ENCODE data around the gene ITGAV.

The ITGAV gene

DNA sequence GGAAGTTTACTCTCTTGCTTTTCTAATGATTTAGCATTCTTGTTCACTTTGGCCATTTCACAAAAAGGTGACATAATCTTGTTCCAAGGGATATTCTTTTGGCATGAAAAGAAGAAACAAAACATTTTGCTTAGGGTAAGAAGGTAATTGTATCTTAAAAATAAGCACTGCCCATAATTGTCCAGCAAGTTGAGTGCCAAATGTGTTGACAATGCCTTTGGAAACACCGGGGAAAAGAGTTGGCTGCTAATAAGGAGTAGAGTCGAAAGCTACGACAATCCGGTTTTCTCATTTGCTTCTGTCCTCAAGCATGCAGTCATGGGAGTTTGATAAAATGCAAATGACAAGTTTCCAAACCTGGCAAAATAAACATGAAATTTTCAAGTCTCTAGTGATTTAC is 27.3 kb downstream of the ITGAV start:
- Histone ChIP-seq H3K4me3 (ENCODE audit: low read depth in 1 of 2, low read length in 2 of 2) (no peak overlapping the region), H3K27me3 (ENCODE audit: control insufficient read depth in 1 of 2, insufficient read depth in 2 of 2, low read length in 2 of 2) (no peaks in the 10 kb centered on the region), H3K9me3 (ENCODE audit: low read length) (no peaks in the 10 kb centered on the region), H3K9ac (ENCODE audit: low read length) (no peak overlapping the region), H3K36me3 (ENCODE audit: insufficient read depth, low read length) (no peaks in the 10 kb centered on the region), H3K4me1 (ENCODE audit: insufficient read depth, low read length) (peaks cover 15% of the 10 kb centered on the region), H3K27ac (ENCODE audit: low read depth, low read length) (no peak overlapping the region)

DNA sequence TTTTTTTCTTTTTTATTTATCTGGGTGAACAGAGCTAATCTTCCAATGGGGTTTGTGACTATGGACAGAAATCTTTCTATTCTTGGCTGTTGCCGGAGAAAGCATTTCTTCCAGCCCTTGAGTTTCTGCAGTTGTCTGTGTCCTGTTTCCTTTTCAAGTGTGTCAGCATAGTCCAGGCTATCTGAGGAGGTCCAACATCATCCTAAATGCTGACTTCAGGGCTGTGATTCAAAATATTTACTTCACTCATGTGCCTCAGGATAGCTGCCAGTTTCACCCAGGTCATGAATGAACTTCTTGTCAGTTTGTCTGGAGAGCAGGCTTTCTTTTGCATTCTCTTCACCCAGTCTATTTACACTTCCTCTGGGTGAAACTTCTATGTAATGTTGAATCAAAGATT is 27.9 kb downstream of the ITGAV start:
- Histone ChIP-seq H3K9me3 (ENCODE audit: low read length) (no peaks in the 10 kb centered on the region), H3K27ac (ENCODE audit: low read depth, low read length) (no peak overlapping the region), H3K36me3 (ENCODE audit: insufficient read depth, low read length) (no peaks in the 10 kb centered on the region), H3K4me1 (ENCODE audit: insufficient read depth, low read length) (peaks cover 11% of the 10 kb centered on the region), H3K4me3 (ENCODE audit: low read depth in 1 of 2, low read length in 2 of 2) (no peak overlapping the region), H3K27me3 (ENCODE audit: control insufficient read depth in 1 of 2, insufficient read depth in 2 of 2, low read length in 2 of 2) (no peaks in the 10 kb centered on the region), H3K9ac (ENCODE audit: low read length) (no peak overlapping the region)

DNA sequence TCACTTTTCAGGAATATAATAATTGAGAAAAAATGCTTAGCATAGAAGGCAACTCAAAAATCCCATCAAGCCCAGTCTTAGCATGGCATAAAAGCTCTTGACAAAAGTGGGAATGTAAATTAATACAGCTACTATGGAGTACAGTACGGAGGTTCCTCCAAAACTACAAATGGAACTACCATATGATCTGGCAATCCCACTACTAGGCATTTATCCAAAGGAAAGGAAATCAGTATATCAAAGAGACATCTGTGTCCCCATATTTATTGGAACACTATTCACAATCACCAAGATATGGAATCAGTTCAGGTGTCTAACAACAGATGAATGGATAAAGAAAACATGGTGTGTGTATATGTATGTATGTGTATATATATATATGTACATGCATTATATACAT is 28.8 kb downstream of the ITGAV start:
- Histone ChIP-seq H3K27me3 (ENCODE audit: control insufficient read depth in 1 of 2, insufficient read depth in 2 of 2, low read length in 2 of 2) (no peaks in the 10 kb centered on the region), H3K27ac (ENCODE audit: low read depth, low read length) (no peak overlapping the region), H3K36me3 (ENCODE audit: insufficient read depth, low read length) (no peaks in the 10 kb centered on the region), H3K9me3 (ENCODE audit: low read length) (no peaks in the 10 kb centered on the region), H3K4me3 (ENCODE audit: low read depth in 1 of 2, low read length in 2 of 2) (no peak overlapping the region), H3K9ac (ENCODE audit: low read length) (no peak overlapping the region), H3K4me1 (ENCODE audit: insufficient read depth, low read length) (peaks cover 11% of the 10 kb centered on the region)

DNA sequence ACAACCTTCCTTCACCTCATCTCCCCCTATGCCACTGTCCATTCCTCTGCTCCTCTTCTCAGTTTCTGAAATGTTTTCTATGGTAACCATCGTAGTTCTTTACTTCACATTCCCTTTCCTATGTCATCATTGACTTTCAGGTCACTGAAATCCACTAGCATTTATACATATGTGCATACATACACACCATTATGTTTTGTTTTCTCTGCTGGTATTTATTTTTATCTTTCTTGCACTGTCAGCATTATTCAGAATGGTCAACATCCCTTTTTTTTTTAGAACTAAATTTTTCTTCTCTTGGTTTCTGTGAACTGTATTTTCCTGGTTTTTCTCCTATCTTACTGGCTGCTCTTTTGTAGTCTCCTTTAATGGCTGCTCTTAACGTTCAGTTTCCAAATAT is 33.2 kb downstream of the ITGAV start:
- no peak overlapping the region for H3K27ac ChIP-seq (ENCODE audit: low read depth, low read length)
- peaks cover 1% of the 10 kb centered on the region for H3K4me1 ChIP-seq (ENCODE audit: insufficient read depth, low read length)
- H3K9me3 ChIP-seq (ENCODE audit: low read length): no peaks in the 10 kb centered on the region
- H3K36me3 ChIP-seq (ENCODE audit: insufficient read depth, low read length): peaks cover 6% of the 10 kb centered on the region
- H3K4me3 ChIP-seq (ENCODE audit: low read depth in 1 of 2, low read length in 2 of 2): no peak overlapping the region
- H3K9ac ChIP-seq (ENCODE audit: low read length): no peak overlapping the region
- H3K27me3 ChIP-seq (ENCODE audit: control insufficient read depth in 1 of 2, insufficient read depth in 2 of 2, low read length in 2 of 2): no peaks in the 10 kb centered on the region

DNA sequence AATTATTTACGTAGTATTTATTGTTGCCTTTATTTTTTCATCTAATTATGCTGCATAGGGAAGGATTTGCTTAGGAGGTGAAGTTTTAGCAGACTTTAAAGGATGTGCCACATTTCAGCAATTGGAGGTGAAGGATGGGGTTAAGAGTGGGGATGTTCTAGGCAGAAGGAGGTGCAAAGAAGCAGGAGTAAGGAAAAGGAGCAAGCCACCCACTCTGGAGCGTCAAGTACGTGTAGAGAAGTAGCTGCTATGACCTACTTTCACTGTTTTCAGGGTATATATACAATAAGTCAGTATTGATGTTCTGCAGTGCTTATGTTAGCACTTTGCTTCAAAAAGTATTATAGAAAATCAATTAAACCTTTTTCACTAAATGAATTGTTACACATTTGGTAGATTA is 34.4 kb downstream of the ITGAV start:
- Histone ChIP-seq H3K9me3 (ENCODE audit: low read length) (no peaks in the 10 kb centered on the region), H3K9ac (ENCODE audit: low read length) (no peak overlapping the region), H3K27me3 (ENCODE audit: control insufficient read depth in 1 of 2, insufficient read depth in 2 of 2, low read length in 2 of 2) (no peaks in the 10 kb centered on the region), H3K27ac (ENCODE audit: low read depth, low read length) (no peak overlapping the region), H3K4me3 (ENCODE audit: low read depth in 1 of 2, low read length in 2 of 2) (no peak overlapping the region), H3K36me3 (ENCODE audit: insufficient read depth, low read length) (peaks cover 6% of the 10 kb centered on the region), H3K4me1 (ENCODE audit: insufficient read depth, low read length) (no peaks in the 10 kb centered on the region)

DNA sequence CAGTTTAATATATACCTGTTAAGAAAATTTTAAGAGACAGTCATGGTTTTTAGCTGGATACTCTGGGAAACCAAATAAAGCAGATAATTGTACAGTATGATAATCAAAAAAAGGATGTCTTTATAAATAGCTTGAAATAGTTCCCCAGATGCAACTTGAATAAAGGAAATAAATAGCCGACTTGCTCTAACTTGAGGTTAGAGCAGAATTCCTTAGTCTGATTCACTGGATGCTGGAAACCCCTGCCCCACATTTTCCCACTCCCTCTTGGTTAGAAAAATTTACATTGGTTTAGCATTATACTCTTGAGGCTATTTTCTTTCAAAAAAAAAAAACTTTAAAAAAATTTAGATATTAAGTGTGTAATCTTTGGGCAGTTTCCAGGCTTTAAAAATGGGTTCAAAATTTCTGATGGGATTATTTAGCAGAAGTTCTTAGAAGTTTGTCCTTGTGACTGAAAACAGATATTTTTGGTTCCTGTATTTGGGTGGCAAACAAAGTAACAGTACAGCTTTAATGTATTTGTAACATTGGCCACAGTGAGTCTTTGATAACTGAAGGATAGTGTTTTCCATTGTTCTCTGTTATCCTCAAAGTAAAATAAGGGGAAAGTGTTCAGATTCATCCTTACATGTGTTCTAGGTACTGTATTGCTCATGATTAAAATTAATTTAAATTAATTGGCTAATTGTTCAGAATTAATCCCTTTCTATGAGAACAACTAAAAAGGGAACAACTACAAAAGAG is 39.6 kb downstream of the ITGAV start:
- no peaks in the 10 kb centered on the region for H3K4me1 ChIP-seq (ENCODE audit: insufficient read depth, low read length)
- no peak overlapping the region for H3K4me3 ChIP-seq (ENCODE audit: low read depth in 1 of 2, low read length in 2 of 2)
- H3K9me3 ChIP-seq (ENCODE audit: low read length): no peaks in the 10 kb centered on the region
- H3K27ac ChIP-seq (ENCODE audit: low read depth, low read length): no peak overlapping the region
- H3K27me3 ChIP-seq (ENCODE audit: control insufficient read depth in 1 of 2, insufficient read depth in 2 of 2, low read length in 2 of 2): no peaks in the 10 kb centered on the region
- H3K9ac ChIP-seq (ENCODE audit: low read length): no peak overlapping the region
- H3K36me3 ChIP-seq (ENCODE audit: insufficient read depth, low read length): no peaks in the 10 kb centered on the region

DNA sequence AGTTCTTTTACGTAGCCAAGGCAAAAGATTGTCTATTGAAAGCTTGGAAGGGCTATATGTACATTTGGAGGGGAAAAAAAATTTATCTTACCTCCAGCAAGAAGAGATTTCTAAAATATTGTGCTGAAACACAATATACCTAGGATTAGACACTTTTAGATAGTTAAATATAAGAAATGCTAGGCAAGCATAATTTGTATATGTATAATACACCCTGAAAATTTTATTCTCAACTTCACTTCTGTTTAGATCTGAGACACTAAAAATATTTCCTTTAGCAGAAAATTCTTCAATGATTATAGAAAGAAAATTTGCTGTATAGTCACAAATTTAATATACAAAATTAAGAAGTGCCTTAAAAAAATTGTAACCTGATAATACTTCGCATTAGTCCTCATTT is 42.6 kb downstream of the ITGAV start:
- Histone ChIP-seq H3K36me3 (ENCODE audit: insufficient read depth, low read length) (no peaks in the 10 kb centered on the region), H3K9me3 (ENCODE audit: low read length) (no peaks in the 10 kb centered on the region), H3K4me1 (ENCODE audit: insufficient read depth, low read length) (no peaks in the 10 kb centered on the region), H3K27me3 (ENCODE audit: control insufficient read depth in 1 of 2, insufficient read depth in 2 of 2, low read length in 2 of 2) (no peaks in the 10 kb centered on the region), H3K27ac (ENCODE audit: low read depth, low read length) (no peak overlapping the region), H3K4me3 (ENCODE audit: low read depth in 1 of 2, low read length in 2 of 2) (no peak overlapping the region), H3K9ac (ENCODE audit: low read length) (no peak overlapping the region)

DNA sequence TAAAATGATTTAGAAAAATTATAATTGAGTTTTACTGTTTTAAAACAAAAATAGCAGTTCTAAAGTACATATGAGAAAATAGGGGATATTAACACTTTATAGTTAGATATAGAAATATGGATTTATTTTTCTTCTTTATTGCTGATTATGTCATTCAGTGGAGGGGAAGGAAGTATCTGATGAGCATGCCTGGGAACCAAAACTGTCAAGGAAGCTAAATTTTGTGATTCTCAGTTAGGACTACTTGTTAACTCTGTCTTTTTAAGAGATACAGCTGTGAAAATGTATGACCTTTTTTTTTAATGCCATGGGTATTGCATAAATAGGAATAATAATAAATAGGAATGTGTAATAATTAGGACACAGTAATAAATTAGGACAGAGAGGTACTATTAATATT is 44.8 kb downstream of the ITGAV start:
- no peak overlapping the region for H3K9ac ChIP-seq (ENCODE audit: low read length)
- no peaks in the 10 kb centered on the region for H3K4me1 ChIP-seq (ENCODE audit: insufficient read depth, low read length)
- H3K4me3 ChIP-seq (ENCODE audit: low read depth in 1 of 2, low read length in 2 of 2): no peak overlapping the region
- no peaks in the 10 kb centered on the region for H3K27me3 ChIP-seq (ENCODE audit: control insufficient read depth in 1 of 2, insufficient read depth in 2 of 2, low read length in 2 of 2)
- no peaks in the 10 kb centered on the region for H3K9me3 ChIP-seq (ENCODE audit: low read length)
- H3K36me3 ChIP-seq (ENCODE audit: insufficient read depth, low read length): no peaks in the 10 kb centered on the region
- no peak overlapping the region for H3K27ac ChIP-seq (ENCODE audit: low read depth, low read length)

DNA sequence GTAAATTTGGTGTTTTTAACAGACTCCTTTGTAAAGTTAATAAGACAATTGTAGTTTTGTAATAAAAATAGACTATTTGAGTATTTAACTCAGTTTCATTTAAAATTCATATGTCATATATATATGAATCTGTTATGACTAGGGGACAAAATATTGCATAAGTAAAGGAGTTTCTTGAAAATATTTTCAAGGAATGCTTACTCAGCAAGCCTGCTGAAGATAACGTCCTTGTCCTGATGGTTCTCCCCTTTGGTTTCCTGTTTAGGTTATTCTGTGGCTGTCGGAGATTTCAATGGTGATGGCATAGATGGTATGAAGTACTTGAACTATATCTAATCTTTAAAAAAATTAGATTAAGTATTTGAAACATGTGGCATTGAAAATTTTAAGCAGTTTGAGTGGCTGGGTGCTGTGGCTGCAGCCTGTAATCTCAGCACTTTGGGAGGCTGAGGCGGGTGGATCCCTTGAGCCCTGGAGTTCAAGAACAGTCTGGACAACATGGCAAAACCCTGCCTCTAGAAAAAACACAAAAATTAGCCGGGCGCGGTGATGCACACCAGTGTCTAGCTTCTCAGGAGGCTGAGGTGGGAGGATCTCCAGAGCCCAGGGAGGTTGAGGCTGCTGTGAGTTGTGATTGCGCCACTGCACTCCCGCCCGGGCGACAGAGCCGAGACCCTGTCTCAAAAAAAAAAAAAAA is 47.1 kb downstream of the ITGAV start:
- H3K4me3 ChIP-seq (ENCODE audit: low read depth in 1 of 2, low read length in 2 of 2): no peak overlapping the region
- no peak overlapping the region for H3K9ac ChIP-seq (ENCODE audit: low read length)
- H3K27me3 ChIP-seq (ENCODE audit: control insufficient read depth in 1 of 2, insufficient read depth in 2 of 2, low read length in 2 of 2): no peaks in the 10 kb centered on the region
- H3K27ac ChIP-seq (ENCODE audit: low read depth, low read length): no peak overlapping the region
- H3K9me3 ChIP-seq (ENCODE audit: low read length): no peaks in the 10 kb centered on the region
- no peaks in the 10 kb centered on the region for H3K4me1 ChIP-seq (ENCODE audit: insufficient read depth, low read length)
- H3K36me3 ChIP-seq (ENCODE audit: insufficient read depth, low read length): no peaks in the 10 kb centered on the region

DNA sequence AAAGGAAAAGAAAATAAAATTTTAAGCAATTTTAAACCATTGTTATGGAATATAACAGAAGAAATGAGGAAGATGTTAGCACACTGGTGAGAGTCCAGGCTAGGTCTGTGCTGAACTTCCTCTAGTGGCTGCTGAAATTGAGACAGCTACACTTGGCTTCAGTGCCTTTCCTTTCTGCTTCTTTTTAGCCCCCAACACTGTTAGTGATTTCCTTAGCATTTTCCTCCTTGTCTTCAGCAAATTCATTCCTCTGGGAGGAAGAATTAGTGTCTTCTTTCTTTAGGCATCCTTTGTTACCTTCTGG is 47.6 kb downstream of the ITGAV start:
- Histone ChIP-seq H3K27ac (ENCODE audit: low read depth, low read length) (no peak overlapping the region), H3K4me1 (ENCODE audit: insufficient read depth, low read length) (no peaks in the 10 kb centered on the region), H3K9ac (ENCODE audit: low read length) (no peak overlapping the region), H3K36me3 (ENCODE audit: insufficient read depth, low read length) (no peaks in the 10 kb centered on the region), H3K4me3 (ENCODE audit: low read depth in 1 of 2, low read length in 2 of 2) (no peak overlapping the region), H3K27me3 (ENCODE audit: control insufficient read depth in 1 of 2, insufficient read depth in 2 of 2, low read length in 2 of 2) (no peaks in the 10 kb centered on the region), H3K9me3 (ENCODE audit: low read length) (no peaks in the 10 kb centered on the region)

DNA sequence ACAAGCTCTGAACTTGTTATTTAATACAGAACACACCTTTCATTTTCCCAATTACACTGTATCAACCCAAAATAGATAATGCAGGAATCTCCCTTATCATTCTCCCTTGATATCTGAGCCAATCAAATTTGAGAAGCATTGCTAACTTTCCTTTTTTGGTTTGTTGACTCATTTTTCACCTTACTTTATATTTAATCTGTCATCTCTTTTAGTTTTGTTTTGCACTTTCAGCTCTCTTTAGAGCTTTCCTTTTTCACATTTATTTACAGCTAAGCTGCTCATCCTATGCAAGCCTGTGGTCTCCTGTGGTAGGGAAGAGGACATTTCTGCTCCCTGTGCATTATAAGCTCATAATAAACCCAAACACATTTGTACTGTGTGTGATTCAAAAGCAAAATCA is 50.1 kb downstream of the ITGAV start:
- no peak overlapping the region for H3K9ac ChIP-seq (ENCODE audit: low read length)
- peaks cover 13% of the 10 kb centered on the region for H3K36me3 ChIP-seq (ENCODE audit: insufficient read depth, low read length)
- H3K4me3 ChIP-seq (ENCODE audit: low read depth in 1 of 2, low read length in 2 of 2): no peak overlapping the region
- H3K4me1 ChIP-seq (ENCODE audit: insufficient read depth, low read length): no peaks in the 10 kb centered on the region
- H3K9me3 ChIP-seq (ENCODE audit: low read length): no peaks in the 10 kb centered on the region
- H3K27me3 ChIP-seq (ENCODE audit: control insufficient read depth in 1 of 2, insufficient read depth in 2 of 2, low read length in 2 of 2): no peaks in the 10 kb centered on the region
- no peak overlapping the region for H3K27ac ChIP-seq (ENCODE audit: low read depth, low read length)
